MV-4-11 (cell line): ENCODE measurements around the gene MACO1.
A peak's percentile ranks its signal among the peaks of the same experiment; 100 is the strongest.

Source experiments
- DNase-seq: peaks from one replicate; lab custom pipeline; 2025; lab: John Stamatoyannopoulos, UW

The MACO1 gene

GRCh38 chr1:25524568-25525360 lies 94.1 kb downstream of the MACO1 start:
- no peak for DNase-seq

DNA sequence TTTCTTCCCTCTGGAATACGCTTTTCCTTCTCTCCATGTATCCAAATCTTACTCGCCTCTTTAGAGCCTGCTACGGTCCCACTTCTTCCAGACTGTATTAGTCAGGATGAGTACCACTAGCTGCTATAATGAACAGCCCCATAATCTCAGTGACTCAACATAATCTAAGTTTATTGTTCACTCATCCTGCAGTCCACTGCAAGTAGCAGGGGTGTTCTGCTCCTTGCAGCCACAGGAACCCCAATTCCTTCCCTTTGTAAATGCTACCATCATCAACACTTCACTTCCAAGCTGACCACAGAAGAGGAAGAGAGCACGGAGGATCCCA lies 94.6 kb downstream of the MACO1 start:
- no peak for DNase-seq

DNA sequence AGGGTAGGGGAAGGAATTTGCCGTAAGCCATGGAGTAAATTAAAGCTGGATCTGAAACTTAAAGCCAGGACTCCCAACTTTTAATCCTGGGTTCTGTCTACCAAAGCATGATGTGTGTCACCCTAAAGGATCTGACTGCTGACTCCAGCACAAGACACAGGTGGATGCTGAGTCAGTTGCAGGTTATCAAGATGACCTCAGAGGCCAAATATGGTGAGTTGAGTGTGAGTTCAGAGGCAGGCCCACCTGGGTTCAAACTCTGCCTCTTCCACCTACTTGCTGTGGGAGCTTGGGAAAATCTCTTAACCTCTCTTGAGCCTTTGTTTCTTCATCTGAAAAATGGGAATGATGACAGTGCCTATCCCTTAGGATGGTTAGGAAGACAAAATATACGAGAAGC lies 96.1 kb downstream of the MACO1 start:
- DNase-seq = no peak

DNA sequence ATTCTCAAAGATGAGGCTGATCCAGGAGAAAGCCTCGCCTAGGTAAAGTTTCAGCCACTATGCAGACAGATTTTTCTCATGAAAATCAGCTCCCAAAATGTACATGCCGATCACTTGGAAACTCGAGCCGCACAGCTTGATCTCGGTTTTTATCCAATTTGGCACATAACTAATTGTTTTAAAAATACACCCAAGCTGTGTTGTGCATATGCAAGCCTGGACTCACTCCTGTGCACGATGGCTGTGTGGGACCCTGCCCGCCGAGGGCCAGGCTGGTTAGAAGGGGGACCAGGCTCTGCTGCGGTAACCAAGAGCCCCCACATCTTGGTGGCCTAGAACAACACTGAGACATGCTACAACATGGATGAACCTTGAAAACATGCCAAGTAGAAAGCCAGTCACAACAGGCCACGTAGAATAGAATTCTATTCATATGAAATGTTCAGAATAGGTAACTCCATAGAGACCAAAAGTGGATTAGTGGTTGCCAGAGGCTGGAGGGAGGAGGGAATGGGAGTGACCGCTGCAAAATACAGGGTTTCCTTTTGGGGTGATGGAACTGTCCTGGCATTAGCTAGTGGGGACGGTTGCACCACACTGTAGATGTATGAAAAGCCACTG lies 96.6 kb downstream of the MACO1 start:
- no peak for DNase-seq

- no peak for DNase-seq
Observed at GRCh38 chr1:25527946-25528595, 97.4 kb downstream of the MACO1 start.

DNA sequence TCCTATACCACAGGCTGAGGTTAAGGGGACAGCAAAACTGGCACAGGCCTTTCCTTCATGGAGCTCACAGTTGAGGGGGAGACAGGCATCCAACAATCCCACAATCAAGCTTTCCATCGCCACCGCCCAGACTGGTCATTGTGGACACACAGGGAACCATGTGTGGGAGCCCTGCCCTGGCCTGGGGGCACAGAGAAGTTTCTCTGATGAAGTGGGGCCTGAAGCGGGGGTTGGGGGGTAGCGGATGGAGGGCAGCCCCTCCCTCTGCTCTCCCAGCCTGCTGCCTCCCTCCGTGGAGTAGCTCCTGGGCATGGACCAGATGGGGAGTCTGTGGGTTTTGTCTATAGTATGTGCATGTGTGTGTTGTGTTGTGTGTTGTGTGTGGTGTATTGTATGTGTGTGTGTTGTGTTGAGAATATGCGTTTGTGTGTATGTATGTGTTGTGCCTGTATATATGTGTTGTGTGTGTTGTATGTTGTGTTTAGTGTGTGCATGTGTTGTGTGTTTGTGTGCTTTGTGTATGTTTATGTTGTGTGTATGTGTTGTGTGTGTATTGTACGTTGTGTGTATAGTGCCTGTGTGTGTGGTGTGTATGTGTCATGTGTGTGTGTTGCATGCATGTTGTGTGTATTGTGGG lies 98.3 kb downstream of the MACO1 start:
- no peak for DNase-seq

DNA sequence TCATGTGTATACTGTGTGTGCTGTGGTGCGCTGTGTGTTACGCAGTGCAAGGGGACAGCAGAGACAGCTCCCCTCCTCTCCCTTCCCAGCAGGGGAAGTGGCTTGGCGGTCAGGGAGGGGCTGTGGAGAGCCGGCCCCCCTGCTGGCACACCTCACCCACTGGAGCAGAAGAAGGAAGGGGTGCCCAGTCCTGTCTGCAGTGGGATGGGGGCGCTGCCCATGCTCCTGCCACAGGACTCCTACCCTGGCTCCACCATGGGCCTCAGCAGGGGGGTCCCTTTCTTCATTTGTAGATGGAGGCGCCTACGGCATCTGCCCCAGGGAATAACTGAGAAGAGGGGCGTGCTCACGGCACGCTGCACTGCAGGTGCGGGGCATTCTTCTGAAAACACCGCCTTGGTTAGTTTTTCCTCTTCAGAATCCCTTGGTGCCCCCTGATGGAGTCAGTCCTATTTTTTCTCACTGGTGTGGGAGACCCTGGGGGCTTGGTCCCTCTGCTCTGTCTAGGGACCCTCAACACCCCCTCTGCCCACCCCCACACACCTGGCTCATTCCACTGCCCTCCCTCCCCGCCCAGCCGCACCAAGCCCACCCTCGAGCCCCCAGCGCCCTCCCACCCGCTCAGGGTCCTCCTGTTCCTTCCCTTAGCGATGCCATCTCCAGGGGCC lies 99.0 kb downstream of the MACO1 start:
- no peak for DNase-seq

- no peak for DNase-seq
Observed at GRCh38 chr1:25530186-25531081, 99.7 kb downstream of the MACO1 start.

GRCh38 chr1:25531082-25531461 lies 100.4 kb downstream of the MACO1 start:
- no peak for DNase-seq

DNA sequence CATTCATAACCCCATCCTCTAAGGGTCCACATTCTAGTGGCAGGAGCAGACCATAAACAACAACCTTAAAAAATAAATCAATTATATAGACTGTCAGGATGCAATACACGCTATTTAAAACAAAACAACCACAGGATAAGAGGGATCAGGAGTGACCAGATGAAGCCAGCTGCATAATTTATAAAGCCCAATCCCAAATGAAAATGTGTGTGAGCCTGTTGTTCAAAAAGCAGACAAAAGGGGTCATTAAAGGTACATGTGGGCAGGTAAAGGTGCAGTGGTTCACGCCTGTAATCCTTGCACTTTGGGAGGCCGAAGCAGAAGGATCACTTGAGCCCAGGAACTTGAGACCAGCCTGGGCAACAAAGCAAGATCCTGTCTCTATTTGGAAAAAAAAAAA lies 102.3 kb downstream of the MACO1 start:
- no peak for DNase-seq

DNA sequence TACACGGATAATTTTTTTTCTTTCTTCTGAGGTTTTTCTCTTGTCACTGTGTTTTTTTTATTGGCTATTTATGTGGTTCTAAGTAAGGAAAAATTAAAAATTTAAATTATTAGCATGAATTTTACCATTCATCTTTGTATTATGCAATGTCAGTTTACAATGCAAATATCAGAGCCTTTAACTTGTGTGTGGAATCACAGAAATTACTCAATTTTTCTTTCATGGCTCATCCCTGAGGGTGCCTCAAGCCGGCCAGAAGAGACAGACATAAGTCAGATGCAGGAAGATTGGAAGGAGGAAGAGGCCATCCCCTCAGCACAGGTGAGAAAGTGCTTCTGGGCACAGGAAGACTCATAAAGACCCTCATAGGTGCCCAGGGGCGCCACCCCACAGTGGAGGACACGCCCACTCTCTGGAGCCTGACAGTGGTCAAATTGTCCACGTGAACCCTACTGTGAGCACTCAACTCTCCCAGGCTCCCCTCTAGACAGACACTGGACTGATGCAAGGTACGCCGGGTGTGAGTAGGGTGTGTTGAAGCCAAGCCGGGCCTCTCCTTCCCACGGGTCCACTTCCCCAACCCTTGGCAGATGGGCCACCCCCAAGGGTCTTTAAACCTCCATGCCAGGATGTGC lies 103.2 kb downstream of the MACO1 start:
- DNase-seq = no peak

- DNase-seq = no peak
Observed at GRCh38 chr1:25534410-25534788, 103.7 kb downstream of the MACO1 start.

DNA sequence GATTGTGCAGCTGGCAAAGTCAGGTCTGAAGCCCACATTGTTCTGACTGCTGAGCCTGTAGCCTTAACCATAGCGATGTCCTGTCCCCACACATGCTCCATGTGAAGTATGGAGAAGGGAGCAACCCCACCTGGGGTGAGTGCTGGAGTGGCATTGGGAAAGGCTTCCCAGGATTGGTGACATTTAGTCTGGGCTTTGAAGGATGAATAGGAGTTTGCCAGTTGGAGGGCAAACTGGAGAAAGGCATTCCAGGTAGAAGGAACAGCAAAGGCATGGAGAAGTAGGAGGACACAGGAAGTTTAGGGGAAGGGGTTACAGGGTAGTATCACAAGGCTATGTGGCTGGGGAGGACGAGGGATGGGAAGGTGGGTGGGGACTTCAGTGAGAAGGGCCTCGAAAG lies 105.4 kb downstream of the MACO1 start:
- DNase-seq = no peak

DNA sequence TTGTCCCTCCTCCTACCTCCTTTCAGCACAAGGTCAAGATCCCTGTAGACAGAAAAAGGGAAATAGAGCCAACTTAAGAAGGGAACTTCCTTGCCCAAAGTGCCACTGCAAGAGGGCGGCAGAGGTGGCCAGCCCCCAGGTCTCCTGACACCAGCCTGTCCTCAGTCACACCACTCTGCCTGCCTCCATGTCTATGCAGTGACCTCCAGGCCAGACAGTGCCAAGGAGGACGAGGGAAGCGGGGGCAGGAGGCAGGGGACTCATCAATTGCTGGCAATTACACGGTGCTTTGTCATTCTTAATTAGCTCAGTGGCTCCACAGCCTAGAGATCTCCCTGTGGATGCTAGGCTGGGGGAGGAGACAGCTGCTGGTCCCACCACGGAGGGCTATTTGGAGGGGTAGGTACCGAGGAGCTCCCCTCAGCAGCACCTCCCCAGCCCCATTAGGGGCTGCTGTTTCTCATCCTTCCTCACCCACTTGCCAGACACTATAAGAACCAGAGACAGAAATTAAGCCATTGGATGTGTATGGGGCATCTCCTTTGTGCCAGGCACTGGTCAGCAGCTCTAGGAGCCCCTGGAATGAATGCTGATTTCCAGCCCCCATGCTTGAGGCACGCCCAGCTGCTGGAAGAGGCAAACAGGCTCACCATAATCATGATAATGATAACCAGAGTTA lies 106.6 kb downstream of the MACO1 start:
- DNase-seq = peak; percentile 11

DNA sequence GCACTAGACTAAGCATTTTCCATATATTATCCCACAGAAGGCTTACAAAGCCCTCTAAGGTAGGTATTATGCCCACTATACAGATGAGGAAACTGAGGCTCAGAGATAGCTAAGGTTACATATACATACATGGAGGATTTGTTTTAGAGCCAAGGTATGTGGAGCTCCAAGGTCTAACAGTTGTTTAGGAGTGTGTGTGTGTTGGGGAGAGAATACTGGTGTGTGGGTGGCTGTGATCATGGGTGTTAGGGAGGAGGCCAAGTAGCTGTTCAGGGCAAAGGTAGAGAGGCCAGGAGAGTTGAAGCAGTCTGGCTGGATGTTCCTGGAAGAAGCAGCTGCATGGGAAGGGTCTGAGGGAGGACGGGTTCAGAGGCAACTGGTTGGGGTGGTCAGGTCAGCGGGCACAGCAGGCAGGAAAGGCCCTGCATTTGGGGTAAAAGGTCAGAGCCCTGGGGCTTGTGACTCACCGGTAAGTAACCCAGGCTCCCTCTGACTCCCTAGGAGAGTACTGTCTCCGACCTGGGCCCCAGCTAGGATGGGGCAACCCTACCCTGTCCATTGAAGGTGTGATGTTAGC lies 107.6 kb downstream of the MACO1 start:
- no peak for DNase-seq

GRCh38 chr1:25540750-25541342 lies 110.1 kb downstream of the MACO1 start:
- DNase-seq = no peak

DNA sequence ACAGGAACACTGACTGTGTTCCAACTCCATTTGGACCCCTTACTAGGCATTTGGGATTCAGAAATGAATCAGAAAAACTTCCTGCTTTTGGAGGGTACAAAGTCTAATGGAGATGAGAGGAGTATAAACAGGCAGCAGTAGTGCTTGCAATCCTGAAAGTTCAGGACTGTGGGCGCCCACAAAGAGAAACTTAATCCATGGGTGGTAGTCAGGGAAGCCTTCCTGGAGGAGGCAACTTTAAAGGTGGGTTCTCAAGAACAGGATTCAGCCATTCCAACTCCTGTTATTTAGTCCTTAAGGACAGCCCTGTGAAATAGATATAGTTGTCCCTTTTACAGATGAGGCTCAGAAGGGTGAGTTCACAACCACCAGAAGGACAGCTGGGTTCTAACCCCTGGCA lies 110.7 kb downstream of the MACO1 start:
- DNase-seq = no peak

DNA sequence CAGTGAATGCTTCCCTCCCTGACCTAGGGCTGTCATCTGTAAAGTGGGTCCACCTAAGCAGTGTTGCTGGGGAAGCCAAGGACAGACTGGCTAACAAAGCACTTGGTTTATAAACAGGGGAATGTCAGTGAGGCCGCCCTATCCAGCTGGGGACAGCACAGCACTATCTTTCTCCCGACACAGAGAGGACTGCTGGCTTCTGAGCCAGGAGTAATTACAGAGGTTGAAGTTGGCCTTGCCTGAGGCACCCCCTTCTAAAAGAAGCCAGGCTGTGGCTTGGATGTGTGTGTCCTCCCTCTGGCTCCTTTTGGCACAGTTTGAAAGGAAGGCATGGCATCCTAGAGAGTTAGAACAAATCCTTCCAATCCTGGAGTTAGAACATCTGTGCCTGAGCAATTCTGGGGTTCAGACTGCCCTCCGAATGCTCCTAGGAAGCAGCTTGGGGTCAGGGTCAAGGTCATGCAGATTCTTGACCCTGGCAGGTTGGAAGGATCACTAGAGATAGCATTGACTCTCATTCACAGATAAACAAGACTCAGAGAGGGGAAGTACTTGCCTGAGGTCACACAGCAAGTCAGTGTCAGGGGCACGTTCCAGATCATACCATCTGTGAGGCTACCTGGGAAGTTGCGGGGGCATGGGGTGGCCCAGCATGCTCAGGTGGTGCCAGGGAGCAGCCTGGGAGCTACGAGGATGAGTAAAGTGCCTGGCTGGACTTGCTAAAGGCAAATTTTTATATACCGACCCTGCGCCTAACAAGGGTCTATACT lies 111.4 kb downstream of the MACO1 start:
- no peak for DNase-seq

- DNase-seq = no peak
Observed at GRCh38 chr1:25543005-25543424, 112.3 kb downstream of the MACO1 start.
